Endodermal cell (in vitro differentiated cells): ENCODE data around the gene NOS2. TPM values are rescaled to one million over a fixed set of nuclear protein-coding genes. Genes with fewer than 3 reads are reported as not detected.
A peak's percentile ranks its signal among the peaks of the same experiment; 100 is the strongest.

ENCODE experiments used
- DNase-seq: peaks from one replicate; pipeline ENCODE4 v3.0.0-alpha.2; 2017
- H3K27ac ChIP-seq: 2 replicates; pipeline ENCODE4 v1.5.1; 2013; ENCODE audit warnings: mild to moderate bottlenecking, low read depth, low read length, moderate library complexity
- H3K27me3 ChIP-seq: 2 replicates; pipeline ENCODE4 v1.6.1; 2013; ENCODE audit warnings: mild to moderate bottlenecking, low read length, moderate library complexity; ENCODE audit not compliant: insufficient read depth, control insufficient read depth, poor library complexity, severe bottlenecking
- H3K36me3 ChIP-seq: 2 replicates; pipeline ENCODE4 v1.7.0; 2013; ENCODE audit warnings: mild to moderate bottlenecking, low read length, moderate library complexity; ENCODE audit not compliant: control insufficient read depth, insufficient read depth
- H3K4me1 ChIP-seq: one replicate; pipeline ENCODE4 v1.7.0; 2013; ENCODE audit warnings: low read length; ENCODE audit not compliant: control insufficient read depth, insufficient read depth
- H3K4me3 ChIP-seq: 2 replicates; pipeline ENCODE4 v1.5.1; 2013; ENCODE audit warnings: mild to moderate bottlenecking, low read length, moderate library complexity
- H3K9ac ChIP-seq: 2 replicates; pipeline ENCODE4 v1.6.1; 2013; ENCODE audit warnings: mild to moderate bottlenecking, low read length, moderate library complexity; ENCODE audit not compliant: poor library complexity, severe bottlenecking; ENCODE audit errors: extremely low read depth
- H3K9me3 ChIP-seq: 2 replicates; pipeline ENCODE4 v1.6.1; 2013; ENCODE audit warnings: mild to moderate bottlenecking, low read length, moderate library complexity; ENCODE audit not compliant: control insufficient read depth
- H3K27ac Mint-ChIP-seq: 2 replicates; pipeline ENCODE4 v1.8.0; 2020; ENCODE audit warnings: mixed read lengths
- H3K27me3 Mint-ChIP-seq: 2 replicates; pipeline ENCODE4 v1.8.0; 2021; ENCODE audit warnings: mild to moderate bottlenecking, mixed read lengths; ENCODE audit not compliant: insufficient read depth
- H3K36me3 Mint-ChIP-seq: 2 replicates; pipeline ENCODE4 v1.8.0; 2020; ENCODE audit warnings: low read depth, mixed read lengths
- H3K4me1 Mint-ChIP-seq: 2 replicates; pipeline ENCODE4 v1.8.0; 2020; ENCODE audit warnings: mixed read lengths
- H3K4me3 Mint-ChIP-seq: 2 replicates; pipeline ENCODE4 v1.8.0; 2020; ENCODE audit warnings: mild to moderate bottlenecking, moderate library complexity, mixed read lengths
- H3K9me3 Mint-ChIP-seq: 2 replicates; pipeline ENCODE4 v1.8.0; 2020; ENCODE audit warnings: mild to moderate bottlenecking, mixed read lengths
- WGBS, 2 experiments: methylation state at CpG; one replicate each; pipeline versions ENCODE4 v1.1.5 to v1.1.7; 2013; ENCODE audit warnings: missing lambda C conversion rate in 2 of 2, mixed read lengths in 1 of 2; ENCODE audit not compliant: insufficient coverage in 1 of 2, insufficient read length in 1 of 2; 5-methylcytosine and 5-hydroxymethylcytosine counted together
- total RNA-seq, 2 donors: library from RNA; stranded (reverse); fragmentation: NEBNext Ultra II Directional in 1 of 2; extraction: Animal tissue kit (Norgen Biotek cat#: 25700) in 1 of 2; gene quantifications; 2 replicates in 1 of 2; 3 replicates in 1 of 2; pipeline ENCODE4 v1.2.1, GENCODE V29; 2021
- TF ChIP-seq, protein P1 (sequence below): fragments of 200-600 bp; sonication (generic); conservative IDR thresholded peaks from 2 replicates; pipeline ENCODE4 v1.5.0; 2021; ENCODE audit warnings: antibody characterized with exemption, mild to moderate bottlenecking

The NOS2 gene
- total RNA-seq, 2 donors from 2014 or later = 0.26 to 0.62 TPM

DNA sequence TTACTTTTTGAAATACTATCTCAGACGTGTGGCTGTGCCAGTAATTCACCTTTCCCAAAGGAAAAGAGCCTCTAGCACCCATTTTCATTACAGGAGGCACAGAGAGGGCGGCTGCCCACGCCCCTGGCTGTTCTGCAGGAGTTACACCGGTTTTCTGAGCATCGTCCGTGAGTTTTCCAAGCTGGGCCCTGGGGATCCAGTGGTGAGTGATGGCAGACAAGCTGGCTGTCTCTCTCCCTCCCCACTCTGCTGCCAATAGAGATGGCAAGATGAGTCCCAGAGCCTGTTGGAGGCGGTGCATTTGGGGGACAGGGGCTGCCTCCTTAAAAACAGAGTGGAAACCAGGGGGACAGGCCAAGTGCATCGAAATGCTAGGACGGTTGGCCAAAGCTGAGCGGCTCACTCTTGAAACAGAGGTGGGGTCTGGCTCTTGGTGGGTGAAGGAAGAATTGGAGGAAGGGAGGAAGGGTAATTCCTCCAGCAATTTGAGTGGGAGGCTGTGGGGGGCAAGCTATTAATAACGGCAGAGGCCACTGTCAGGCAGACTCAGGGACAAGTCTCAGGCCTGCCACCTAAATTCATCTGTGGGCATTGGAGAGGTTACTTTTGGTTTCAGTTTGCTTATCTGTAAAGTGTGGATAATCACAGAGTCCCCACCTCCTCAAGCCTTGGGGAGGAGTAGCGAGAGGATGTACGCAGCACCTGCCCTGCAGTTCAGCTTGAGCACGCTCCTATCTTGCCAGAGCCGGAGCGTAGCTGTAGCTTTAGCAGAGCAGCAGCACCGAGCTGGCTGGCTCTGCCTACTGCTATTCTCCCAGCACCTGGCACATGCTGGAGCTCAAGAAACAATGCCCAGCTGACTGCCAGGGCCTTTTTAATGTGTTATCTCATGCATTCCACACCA is 7.5 kb upstream of the NOS2 start:
- Mint-ChIP-seq H3K27me3 (peaks cover 3% of the 10 kb centered on the region), H3K36me3 (no peaks in the 10 kb centered on the region), H3K4me1 (peaks cover 19% of the 10 kb centered on the region), H3K9me3 (peaks cover 5% of the 10 kb centered on the region), H3K4me3 (no peak overlapping the region), H3K27ac (no peak overlapping the region)
- Histone ChIP-seq H3K9me3 (no peaks in the 10 kb centered on the region), H3K4me3 (no peak overlapping the region), H3K27ac (no peak overlapping the region), H3K27me3 (no peaks in the 10 kb centered on the region), H3K9ac (no peak overlapping the region), H3K36me3 (no peaks in the 10 kb centered on the region), H3K4me1 (no peaks in the 10 kb centered on the region)
- WGBS, 2 experiments = 85 to 86% methylated on average over 12 to 17 of the region's 17 CpGs
- DNase-seq = peak; percentile 52
- TF ChIP-seq, protein P1, sequence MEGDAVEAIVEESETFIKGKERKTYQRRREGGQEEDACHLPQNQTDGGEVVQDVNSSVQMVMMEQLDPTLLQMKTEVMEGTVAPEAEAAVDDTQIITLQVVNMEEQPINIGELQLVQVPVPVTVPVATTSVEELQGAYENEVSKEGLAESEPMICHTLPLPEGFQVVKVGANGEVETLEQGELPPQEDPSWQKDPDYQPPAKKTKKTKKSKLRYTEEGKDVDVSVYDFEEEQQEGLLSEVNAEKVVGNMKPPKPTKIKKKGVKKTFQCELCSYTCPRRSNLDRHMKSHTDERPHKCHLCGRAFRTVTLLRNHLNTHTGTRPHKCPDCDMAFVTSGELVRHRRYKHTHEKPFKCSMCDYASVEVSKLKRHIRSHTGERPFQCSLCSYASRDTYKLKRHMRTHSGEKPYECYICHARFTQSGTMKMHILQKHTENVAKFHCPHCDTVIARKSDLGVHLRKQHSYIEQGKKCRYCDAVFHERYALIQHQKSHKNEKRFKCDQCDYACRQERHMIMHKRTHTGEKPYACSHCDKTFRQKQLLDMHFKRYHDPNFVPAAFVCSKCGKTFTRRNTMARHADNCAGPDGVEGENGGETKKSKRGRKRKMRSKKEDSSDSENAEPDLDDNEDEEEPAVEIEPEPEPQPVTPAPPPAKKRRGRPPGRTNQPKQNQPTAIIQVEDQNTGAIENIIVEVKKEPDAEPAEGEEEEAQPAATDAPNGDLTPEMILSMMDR = no peak

DNA sequence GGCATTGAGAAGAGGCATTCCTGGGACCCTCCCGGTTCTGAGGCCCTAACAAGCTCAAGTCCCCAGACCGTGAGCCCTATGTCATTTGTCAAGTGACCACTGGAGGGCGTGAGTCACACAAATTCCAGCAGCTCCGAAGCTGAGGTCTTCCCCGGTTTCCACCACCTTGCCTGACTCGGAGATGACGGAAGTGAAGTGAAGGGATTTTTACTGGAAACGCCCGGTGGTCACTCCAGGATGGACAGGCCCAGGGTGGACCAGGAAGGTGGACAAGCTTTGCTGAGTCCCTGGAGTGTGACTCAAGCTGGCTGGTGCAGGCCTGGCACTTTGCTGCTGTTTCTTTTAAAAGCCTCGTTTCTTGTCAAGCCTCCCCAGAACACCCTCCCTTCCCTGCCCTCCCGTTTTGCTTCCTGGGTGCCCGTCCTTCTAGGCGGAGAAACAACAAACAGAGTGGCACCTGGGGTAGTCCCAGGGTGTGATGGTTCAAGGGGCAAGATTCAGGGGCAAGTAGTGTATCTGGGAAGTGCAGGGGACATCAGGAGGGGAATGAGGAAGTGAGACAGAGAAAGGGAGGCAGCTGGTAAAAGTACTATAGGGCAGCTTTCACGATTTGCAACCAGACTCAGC is 5.3 kb upstream of the NOS2 start:
- Mint-ChIP-seq H3K9me3 (peaks cover 5% of the 10 kb centered on the region), H3K27ac (peak overlapping the region; percentile 16), H3K4me1 (peaks cover 19% of the 10 kb centered on the region), H3K4me3 (peak overlapping the region; percentile 33), H3K36me3 (no peaks in the 10 kb centered on the region), H3K27me3 (peaks cover 3% of the 10 kb centered on the region)
- no peaks in the 10 kb centered on the region for H3K27me3 ChIP-seq
- H3K36me3 ChIP-seq = no peaks in the 10 kb centered on the region
- peak; percentile 98 for DNase-seq
- H3K4me1 ChIP-seq = no peaks in the 10 kb centered on the region
- TF ChIP-seq, protein P1 = peak; percentile 89
- WGBS, 2 experiments = 22 to 26% methylated on average over 5 to 14 of the region's 14 CpGs
- H3K9ac ChIP-seq = no peak overlapping the region
- H3K27ac ChIP-seq = no peak overlapping the region
- no peak overlapping the region for H3K4me3 ChIP-seq
- H3K9me3 ChIP-seq = no peaks in the 10 kb centered on the region

DNA sequence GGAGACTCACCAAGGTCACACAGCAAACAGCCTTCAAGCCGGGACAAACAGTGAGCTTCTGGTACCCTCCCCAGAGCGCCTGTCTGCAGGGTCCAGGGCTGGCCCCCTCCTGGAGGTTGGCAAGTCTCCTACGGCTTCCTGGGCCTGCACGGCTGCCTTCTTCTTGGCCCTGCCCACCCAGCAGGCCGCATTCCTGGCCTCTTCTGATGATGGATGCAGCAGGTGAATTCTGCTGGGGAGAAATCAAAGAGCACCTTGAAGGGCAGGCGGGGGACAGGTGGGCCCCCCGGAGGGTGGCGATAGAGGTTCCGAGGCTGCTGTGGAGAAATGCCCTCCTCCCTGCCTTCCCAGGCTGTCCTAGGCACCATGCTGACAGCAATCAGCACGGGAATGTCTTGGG is 3.8 kb upstream of the NOS2 start:
- no peaks in the 10 kb centered on the region for H3K36me3 Mint-ChIP-seq
- peaks cover 20% of the 10 kb centered on the region for H3K4me1 Mint-ChIP-seq
- TF ChIP-seq, protein P1 = no peak
- Histone ChIP-seq H3K4me3 (no peak overlapping the region), H3K27me3 (no peaks in the 10 kb centered on the region), H3K9me3 (no peaks in the 10 kb centered on the region), H3K36me3 (no peaks in the 10 kb centered on the region), H3K9ac (no peak overlapping the region), H3K4me1 (no peaks in the 10 kb centered on the region), H3K27ac (no peak overlapping the region)
- WGBS, 2 experiments = 51 to 67% methylated on average over 4 to 10 of the region's 10 CpGs
- H3K27ac Mint-ChIP-seq = no peak overlapping the region
- H3K27me3 Mint-ChIP-seq = peaks cover 8% of the 10 kb centered on the region
- H3K9me3 Mint-ChIP-seq = no peaks in the 10 kb centered on the region
- no peak overlapping the region for H3K4me3 Mint-ChIP-seq
- peak; percentile 80 for DNase-seq
